Loucy (cell line): ENCODE data around the gene PELO.

ENCODE experiments used
- H2AFZ ChIP-seq: fragments of 200-600 bp; sonication (generic); 2 replicates; pipeline ENCODE4 v1.6.0; 2016; ENCODE audit warnings: antibody characterized with exemption, mild to moderate bottlenecking, low read length, moderate library complexity
- H3F3A ChIP-seq: fragments of 200-600 bp; 2 replicates; pipeline ENCODE4 v1.6.0; 2016; ENCODE audit warnings: antibody characterized with exemption, low read depth, mild to moderate bottlenecking
- H3K27me3 ChIP-seq: fragments of 200-600 bp; sonication (generic); 2 replicates; pipeline ENCODE4 v1.6.1; 2014; ENCODE audit warnings: low read length, mild to moderate bottlenecking; ENCODE audit not compliant: insufficient read depth, poor library complexity, severe bottlenecking
- H3K36me3 ChIP-seq: fragments of 200-600 bp; sonication (generic); 2 replicates; pipeline ENCODE4 v1.6.1; 2016; ENCODE audit warnings: low read length; ENCODE audit not compliant: insufficient read depth
- H3K4me1 ChIP-seq: fragments of 200-600 bp; sonication (generic); 2 replicates; pipeline ENCODE4 v1.5.1; 2014; ENCODE audit warnings: low read length, mild to moderate bottlenecking; ENCODE audit not compliant: insufficient read depth, poor library complexity, severe bottlenecking
- H3K4me2 ChIP-seq: fragments of 200-600 bp; sonication (generic); 2 replicates; pipeline ENCODE4 v1.6.0; 2014; ENCODE audit warnings: antibody characterized with exemption, low read length, low read depth, mild to moderate bottlenecking; ENCODE audit not compliant: poor library complexity, severe bottlenecking
- H3K4me3 ChIP-seq: fragments of 200-600 bp; sonication (generic); 2 replicates; pipeline ENCODE4 v1.5.1; 2014; ENCODE audit warnings: low read length, mild to moderate bottlenecking, mixed read lengths; ENCODE audit not compliant: poor library complexity, severe bottlenecking
- H3K79me2 ChIP-seq: fragments of 200-600 bp; sonication (generic); 2 replicates; pipeline ENCODE4 v1.6.1; 2014; ENCODE audit warnings: low read length; ENCODE audit not compliant: insufficient read depth
- H3K9ac ChIP-seq: fragments of 200-600 bp; sonication (generic); 2 replicates; pipeline ENCODE4 v1.6.0; 2014; ENCODE audit warnings: mild to moderate bottlenecking, low read depth, low read length, moderate library complexity; ENCODE audit not compliant: poor library complexity, severe bottlenecking
- H3K9me2 ChIP-seq: fragments of 200-600 bp; sonication (generic); replicated peaks from 2 replicates; pipeline ENCODE4 v1.6.1; 2016; ENCODE audit warnings: low read depth, low read length, mixed read lengths
- H3K9me3 ChIP-seq: fragments of 200-600 bp; sonication (generic); 2 replicates; pipeline ENCODE4 v1.6.1; 2014; ENCODE audit warnings: mild to moderate bottlenecking, antibody characterized with exemption, low read length, low read depth; ENCODE audit not compliant: insufficient read depth
- H4K20me1 ChIP-seq: fragments of 200-600 bp; sonication (generic); 2 replicates; pipeline ENCODE4 v1.6.0; 2014; ENCODE audit warnings: antibody characterized with exemption, low read length, mild to moderate bottlenecking; ENCODE audit not compliant: insufficient read depth, poor library complexity, severe bottlenecking
- EZH2phosphoT487 ChIP-seq: fragments of 200-600 bp; IDR thresholded peaks from 2 replicates; pipeline ENCODE4 v1.6.1; 2018; ENCODE audit warnings: antibody characterized with exemption, mild to moderate bottlenecking, moderate library complexity, borderline replicate concordance
- TF ChIP-seq, protein P1 (sequence below): fragments of 200-600 bp; sonication (generic); conservative IDR thresholded peaks from 2 replicates; pipeline ENCODE4 v1.5.1; 2014; ENCODE audit warnings: mild to moderate bottlenecking, antibody characterized with exemption, low read length

The PELO gene

GRCh38 chr5:52802974-52803336 is 15.2 kb downstream of the PELO start:
- Histone ChIP-seq H3K9ac (peak overlapping the region; percentile 92), H3K4me1 (peaks cover 58% of the 10 kb centered on the region), H3K79me2 (peaks cover 69% of the 10 kb centered on the region), H3K4me2 (peak overlapping the region; percentile 94), H3K27me3 (peaks cover 4% of the 10 kb centered on the region), H4K20me1 (peaks cover 58% of the 10 kb centered on the region), H3K9me3 (no peaks in the 10 kb centered on the region), H3K36me3 (no peaks in the 10 kb centered on the region), H3K4me3 (peak overlapping the region; percentile 92), H2AFZ (no peak overlapping the region), H3F3A (no peaks in the 10 kb centered on the region), H3K9me2 (no peaks in the 10 kb centered on the region)
- TF ChIP-seq, protein P1, sequence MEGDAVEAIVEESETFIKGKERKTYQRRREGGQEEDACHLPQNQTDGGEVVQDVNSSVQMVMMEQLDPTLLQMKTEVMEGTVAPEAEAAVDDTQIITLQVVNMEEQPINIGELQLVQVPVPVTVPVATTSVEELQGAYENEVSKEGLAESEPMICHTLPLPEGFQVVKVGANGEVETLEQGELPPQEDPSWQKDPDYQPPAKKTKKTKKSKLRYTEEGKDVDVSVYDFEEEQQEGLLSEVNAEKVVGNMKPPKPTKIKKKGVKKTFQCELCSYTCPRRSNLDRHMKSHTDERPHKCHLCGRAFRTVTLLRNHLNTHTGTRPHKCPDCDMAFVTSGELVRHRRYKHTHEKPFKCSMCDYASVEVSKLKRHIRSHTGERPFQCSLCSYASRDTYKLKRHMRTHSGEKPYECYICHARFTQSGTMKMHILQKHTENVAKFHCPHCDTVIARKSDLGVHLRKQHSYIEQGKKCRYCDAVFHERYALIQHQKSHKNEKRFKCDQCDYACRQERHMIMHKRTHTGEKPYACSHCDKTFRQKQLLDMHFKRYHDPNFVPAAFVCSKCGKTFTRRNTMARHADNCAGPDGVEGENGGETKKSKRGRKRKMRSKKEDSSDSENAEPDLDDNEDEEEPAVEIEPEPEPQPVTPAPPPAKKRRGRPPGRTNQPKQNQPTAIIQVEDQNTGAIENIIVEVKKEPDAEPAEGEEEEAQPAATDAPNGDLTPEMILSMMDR, result no peak
- no peak for TF ChIP-seq EZH2phosphoT487

- peak overlapping the region; percentile 94 for H3K4me2 ChIP-seq
Observed at GRCh38 chr5:52804387-52804791, 16.7 kb downstream of the PELO start.

GRCh38 chr5:52804981-52805380 is 17.3 kb downstream of the PELO start:
- peaks cover 46% of the 10 kb centered on the region for H3K4me1 ChIP-seq
- H3K36me3 ChIP-seq, result no peaks in the 10 kb centered on the region
- no peak overlapping the region for H3K9ac ChIP-seq
- H4K20me1 ChIP-seq, result peaks cover 58% of the 10 kb centered on the region
- no peaks in the 10 kb centered on the region for H3F3A ChIP-seq
- no peak overlapping the region for H3K4me3 ChIP-seq
- peaks cover 4% of the 10 kb centered on the region for H3K27me3 ChIP-seq
- H2AFZ ChIP-seq, result no peak overlapping the region
- TF ChIP-seq, protein P1, result no peak
- no peak for TF ChIP-seq EZH2phosphoT487
- no peaks in the 10 kb centered on the region for H3K9me3 ChIP-seq
- peaks cover 56% of the 10 kb centered on the region for H3K79me2 ChIP-seq
- peak overlapping the region; percentile 94 for H3K4me2 ChIP-seq
- H3K9me2 ChIP-seq, result no peaks in the 10 kb centered on the region

More at GRCh38 chr5:52804387-52804791, 16.7 kb downstream of the PELO start:
- Histone ChIP-seq H3K9me2 (no peaks in the 10 kb centered on the region), H3K4me1 (peaks cover 45% of the 10 kb centered on the region), H3K4me3 (peak overlapping the region; percentile 60), H4K20me1 (peaks cover 58% of the 10 kb centered on the region), H3K9ac (peak overlapping the region; percentile 1), H3F3A (no peaks in the 10 kb centered on the region), H2AFZ (no peak overlapping the region), H3K9me3 (no peaks in the 10 kb centered on the region), H3K36me3 (no peaks in the 10 kb centered on the region), H3K27me3 (peaks cover 4% of the 10 kb centered on the region), H3K79me2 (peaks cover 59% of the 10 kb centered on the region)
- no peak for TF ChIP-seq EZH2phosphoT487
- TF ChIP-seq, protein P1, result no peak
